SKM-1 (cell line): Measurements from ENCODE around the gene SLC2A10.

Experiments used
- DNase-seq: peaks from one replicate; lab custom pipeline; 2025; ENCODE audit not compliant: unreplicated experiment; lab: John Stamatoyannopoulos, UW

The SLC2A10 gene

GRCh38 chr20:46724343-46724959 is 15.0 kb downstream of the SLC2A10 start:
- DNase-seq, result no peak

GRCh38 chr20:46725186-46726165 is 16.0 kb downstream of the SLC2A10 start:
- DNase-seq, result no peak

- DNase-seq, result no peak
These were observed 22.3 kb downstream of the SLC2A10 start for GRCh38 chr20:46731770-46732169.

GRCh38 chr20:46735436-46735835 is 26.0 kb downstream of the SLC2A10 start:
- no peak for DNase-seq

- DNase-seq, result no peak
These were observed 30.2 kb downstream of the SLC2A10 start for GRCh38 chr20:46739431-46740213.

GRCh38 chr20:46740214-46740609 is 30.8 kb downstream of the SLC2A10 start:
- no peak for DNase-seq

GRCh38 chr20:46741924-46742668 is 32.6 kb downstream of the SLC2A10 start:
- DNase-seq, result no peak

- no peak for DNase-seq
These were observed 33.2 kb downstream of the SLC2A10 start for GRCh38 chr20:46742669-46743045.

- no peak for DNase-seq
These were observed 33.6 kb downstream of the SLC2A10 start for GRCh38 chr20:46743088-46743487.

- no peak for DNase-seq
These were observed 37.6 kb downstream of the SLC2A10 start for GRCh38 chr20:46746956-46747526.

GRCh38 chr20:46749147-46749546 is 39.7 kb downstream of the SLC2A10 start:
- no peak for DNase-seq

- no peak for DNase-seq
These were observed 42.4 kb downstream of the SLC2A10 start for GRCh38 chr20:46751856-46752255.

GRCh38 chr20:46752728-46753127 is 43.3 kb downstream of the SLC2A10 start:
- peak; percentile 46 for DNase-seq

GRCh38 chr20:46755483-46756413 is 46.3 kb downstream of the SLC2A10 start:
- DNase-seq, result no peak

GRCh38 chr20:46756419-46756818 is 47.0 kb downstream of the SLC2A10 start:
- no peak for DNase-seq

- DNase-seq, result no peak
These were observed 47.7 kb downstream of the SLC2A10 start for GRCh38 chr20:46757135-46757534.

- peak; percentile 70 for DNase-seq
These were observed 48.6 kb downstream of the SLC2A10 start for GRCh38 chr20:46757754-46758678.

- DNase-seq, result no peak
These were observed 49.6 kb downstream of the SLC2A10 start for GRCh38 chr20:46758929-46759669.
